Activated CD4-positive, alpha-beta memory T cell treated with anti-CD3 and anti-CD28 coated beads, Interleukin-2, amount 10 ng/mL, durations not matched to agents 7 days and 5 days (primary cell): ENCODE measurements around the gene SND1. TPM values are rescaled to one million over a fixed set of nuclear protein-coding genes. Genes with fewer than 3 reads are reported as not detected.

Experiments
- CTCF ChIA-PET: fragments of 350-600 bp; sonication (Branson Sonifier 250); formaldehyde crosslinking; loops from one replicate; lab custom pipeline; 2021; ENCODE audit warnings: antibody characterized with exemption, inconsistent platforms; lab: Charles Lee
- POLR2A ChIA-PET: fragments of 350-600 bp; sonication (Branson Sonifier 250); formaldehyde crosslinking; loops from one replicate; lab custom pipeline; 2021; ENCODE audit warnings: antibody characterized with exemption; lab: Charles Lee
- DNase-seq: peaks from one replicate; pipeline ENCODE4 v3.0.0-alpha.2; 2020
- H3K27ac Mint-ChIP-seq: one replicate; pipeline ENCODE4 v1.8.0; 2021; ENCODE audit warnings: mild to moderate bottlenecking, mixed read lengths
- H3K27me3 Mint-ChIP-seq: one replicate; pipeline ENCODE4 v1.8.0; 2021; ENCODE audit warnings: mixed read lengths
- H3K36me3 Mint-ChIP-seq: one replicate; pipeline ENCODE4 v1.8.0; 2021; ENCODE audit warnings: low read depth, mixed read lengths
- H3K4me1 Mint-ChIP-seq: one replicate; pipeline ENCODE4 v1.8.0; 2021; ENCODE audit warnings: mixed read lengths
- H3K4me3 Mint-ChIP-seq: one replicate; pipeline ENCODE4 v1.8.0; 2021; ENCODE audit warnings: mild to moderate bottlenecking, mixed read lengths
- H3K9me3 Mint-ChIP-seq: one replicate; pipeline ENCODE4 v1.8.0; 2021; ENCODE audit warnings: mixed read lengths
- total RNA-seq, 2 experiments: library from RNA; stranded (reverse); gene quantifications; one replicate each; pipeline ENCODE4 v1.2.3, GENCODE V29; 2021

SND1 gene
- total RNA-seq, 2 experiments from 2014 or later, result 171 to 175 TPM

DNA sequence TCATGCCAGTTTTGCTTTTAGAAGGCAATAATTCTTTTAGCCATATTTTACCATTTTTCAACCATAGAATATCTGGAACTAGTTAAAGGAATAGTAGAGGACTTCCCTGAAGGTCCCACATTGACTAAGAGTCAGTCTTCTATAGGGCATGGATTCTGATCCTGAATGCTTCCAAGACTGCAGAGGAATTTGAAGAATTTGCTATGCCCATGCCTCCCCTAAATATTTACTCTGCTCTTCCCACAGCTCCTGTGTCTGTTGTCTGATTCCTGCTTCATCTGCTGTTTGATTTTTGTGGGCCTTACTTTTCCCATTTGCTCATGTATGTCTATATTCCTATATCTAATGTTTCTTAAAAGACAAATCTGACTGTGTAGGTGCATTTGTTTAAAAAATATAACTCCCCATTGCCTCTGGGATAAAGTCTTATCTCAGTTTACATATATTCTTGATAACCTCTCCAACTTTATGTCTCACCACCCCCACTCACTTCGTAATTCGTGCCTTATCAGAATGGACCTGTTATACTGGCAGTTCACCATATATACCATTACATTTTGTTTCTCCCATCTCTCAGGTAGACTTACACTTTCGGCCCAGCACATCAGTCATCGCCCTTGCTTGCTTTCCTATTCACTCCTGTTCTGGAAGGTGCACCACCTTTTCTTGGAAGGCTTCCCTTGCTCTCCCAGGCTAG is 345.4 kb downstream of the SND1 start:
- no peak overlapping the region for H3K27ac Mint-ChIP-seq
- ChIA-PET CTCF (no interaction called here), POLR2A (no interaction called here)
- no peaks in the 10 kb centered on the region for H3K27me3 Mint-ChIP-seq
- no peaks in the 10 kb centered on the region for H3K4me1 Mint-ChIP-seq
- H3K4me3 Mint-ChIP-seq, result no peak overlapping the region
- peaks cover 10% of the 10 kb centered on the region for H3K36me3 Mint-ChIP-seq
- H3K9me3 Mint-ChIP-seq, result no peaks in the 10 kb centered on the region
- no peak for DNase-seq

DNA sequence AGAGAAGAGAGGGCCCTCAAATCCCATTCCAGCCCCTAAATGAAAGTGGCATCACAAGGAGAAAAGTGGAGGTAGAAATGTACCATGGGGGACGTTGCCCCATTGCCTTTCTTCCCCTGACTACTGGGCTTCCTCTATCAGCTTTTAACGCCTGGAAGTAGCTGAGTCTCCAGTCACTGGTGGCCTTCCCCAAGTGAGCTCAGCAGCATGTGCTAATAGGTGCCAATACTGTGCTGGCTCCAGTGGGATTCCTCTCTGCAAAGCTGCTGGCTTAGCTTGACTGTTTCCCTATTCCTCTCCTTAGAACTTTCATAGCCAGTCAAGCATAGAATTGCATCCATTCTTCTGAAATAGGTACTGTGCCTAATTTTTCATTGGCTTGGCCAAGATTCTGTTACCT is 346.7 kb downstream of the SND1 start:
- Mint-ChIP-seq H3K4me3 (no peak overlapping the region), H3K4me1 (peaks cover 7% of the 10 kb centered on the region), H3K9me3 (no peaks in the 10 kb centered on the region), H3K36me3 (peaks cover 6% of the 10 kb centered on the region), H3K27ac (no peak overlapping the region), H3K27me3 (no peaks in the 10 kb centered on the region)
- POLR2A ChIA-PET, result interaction anchor here (1.2 kb wide), 1 partner anchor 13 kb away, joined by 3 read pairs; no protein-coding TSS in a partner anchor
- CTCF ChIA-PET, result no interaction called here
- DNase-seq, result no peak

DNA sequence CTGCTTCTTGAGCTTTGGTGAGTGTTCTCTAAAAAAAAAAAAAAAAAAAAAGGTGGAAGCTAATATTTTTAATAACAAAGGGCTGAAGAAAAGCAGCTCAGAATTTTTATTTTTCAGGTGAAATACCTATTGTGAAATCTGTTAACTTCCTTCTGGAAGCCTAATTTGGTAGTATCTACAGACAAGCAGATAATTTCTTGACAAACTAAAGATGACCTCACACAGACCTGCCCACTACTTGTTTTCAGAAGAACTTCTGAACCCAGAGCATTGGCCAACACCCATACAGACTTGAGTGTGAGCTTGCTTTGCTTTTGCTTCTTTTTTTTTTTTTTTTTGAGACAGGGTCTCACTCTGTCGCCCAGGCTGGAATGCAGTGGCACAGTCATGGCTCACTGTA is 348.1 kb downstream of the SND1 start:
- H3K4me1 Mint-ChIP-seq, result peaks cover 15% of the 10 kb centered on the region

DNA sequence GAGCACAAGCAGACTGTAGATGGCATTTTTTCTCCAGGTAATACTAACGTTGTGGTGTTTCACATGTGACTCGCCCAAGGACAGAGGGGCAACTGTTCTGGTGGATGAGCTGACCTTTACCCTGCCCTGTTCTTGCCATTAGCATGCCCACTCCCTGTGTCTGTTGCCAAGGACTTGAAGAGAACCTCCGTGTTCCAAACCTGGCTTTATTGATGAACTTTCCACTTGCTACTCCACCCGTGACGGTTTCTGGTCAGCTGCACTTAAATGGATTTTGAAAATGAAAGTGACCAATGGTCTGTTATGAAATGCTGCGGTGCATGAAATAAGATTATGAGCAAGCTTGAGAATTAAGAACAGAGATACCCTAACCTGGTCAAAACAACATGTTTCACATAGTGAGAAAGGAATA is 348.9 kb downstream of the SND1 start:
- Mint-ChIP-seq H3K36me3 (peaks cover 4% of the 10 kb centered on the region), H3K9me3 (no peaks in the 10 kb centered on the region), H3K27ac (no peak overlapping the region), H3K4me1 (peaks cover 15% of the 10 kb centered on the region), H3K4me3 (no peak overlapping the region), H3K27me3 (no peaks in the 10 kb centered on the region)
- ChIA-PET CTCF (no interaction called here), POLR2A (no interaction called here)
- DNase-seq, result no peak

More for the DNA sequence above, 348.1 kb downstream of the SND1 start:
- Mint-ChIP-seq H3K9me3 (no peaks in the 10 kb centered on the region), H3K36me3 (peaks cover 4% of the 10 kb centered on the region), H3K27me3 (no peaks in the 10 kb centered on the region), H3K4me3 (no peak overlapping the region), H3K27ac (no peak overlapping the region)
- no peak for DNase-seq
- ChIA-PET POLR2A (interaction anchor here (1.2 kb wide), 1 partner anchor 11 kb away, joined by 3 read pairs; no protein-coding TSS in a partner anchor), CTCF (interaction anchor here (0.8 kb wide), 1 partner anchor 209 kb away, joined by 3 read pairs; no protein-coding TSS in a partner anchor)

DNA sequence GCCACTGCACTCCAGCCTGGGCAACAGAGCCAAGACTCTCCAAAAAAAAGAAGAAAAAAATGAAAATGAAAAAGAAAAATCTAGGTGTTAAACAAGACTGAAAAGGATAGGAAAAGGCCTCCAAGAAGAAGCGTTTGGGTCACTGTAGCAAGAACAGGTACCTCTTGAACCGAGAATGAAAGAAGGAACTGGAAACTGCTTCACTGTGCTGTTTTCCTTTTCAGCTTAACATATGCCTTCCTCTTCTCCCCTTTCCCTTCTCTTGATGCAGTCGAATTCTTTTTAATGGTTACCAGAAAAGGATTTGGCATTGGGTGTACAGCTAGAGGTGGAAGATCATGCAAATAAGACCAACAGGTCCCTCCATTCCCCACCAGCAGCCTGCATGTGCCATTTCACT is 351.2 kb downstream of the SND1 start:
- Mint-ChIP-seq H3K4me3 (no peak overlapping the region), H3K36me3 (peaks cover 2% of the 10 kb centered on the region), H3K27me3 (no peaks in the 10 kb centered on the region), H3K27ac (no peak overlapping the region), H3K9me3 (no peaks in the 10 kb centered on the region), H3K4me1 (peaks cover 15% of the 10 kb centered on the region)
- ChIA-PET CTCF (no interaction called here), POLR2A (no interaction called here)
- DNase-seq, result no peak

DNA sequence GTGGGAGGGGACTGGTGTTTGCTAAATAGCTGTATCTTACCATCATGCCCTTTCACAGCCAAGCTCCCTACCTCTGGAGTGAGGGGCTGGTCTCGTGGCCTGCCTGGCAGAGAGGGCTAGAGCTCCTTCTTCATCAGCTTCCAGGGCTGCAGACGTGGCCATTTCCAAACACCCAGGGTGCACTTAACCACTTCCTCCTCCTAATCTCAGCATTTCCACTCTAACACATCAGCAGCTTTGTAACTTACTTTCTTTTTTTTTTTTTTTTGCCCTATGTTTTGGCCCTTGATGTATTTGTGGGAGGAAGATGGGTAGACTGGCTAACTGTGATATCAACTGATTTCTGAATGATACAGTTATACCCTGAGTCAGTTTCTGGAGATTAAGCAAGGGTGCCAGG is 351.8 kb downstream of the SND1 start:
- Mint-ChIP-seq H3K27ac (no peak overlapping the region), H3K4me3 (no peak overlapping the region), H3K4me1 (peaks cover 15% of the 10 kb centered on the region), H3K27me3 (no peaks in the 10 kb centered on the region), H3K9me3 (no peaks in the 10 kb centered on the region), H3K36me3 (peaks cover 2% of the 10 kb centered on the region)
- ChIA-PET CTCF (no interaction called here), POLR2A (no interaction called here)
- DNase-seq, result no peak

DNA sequence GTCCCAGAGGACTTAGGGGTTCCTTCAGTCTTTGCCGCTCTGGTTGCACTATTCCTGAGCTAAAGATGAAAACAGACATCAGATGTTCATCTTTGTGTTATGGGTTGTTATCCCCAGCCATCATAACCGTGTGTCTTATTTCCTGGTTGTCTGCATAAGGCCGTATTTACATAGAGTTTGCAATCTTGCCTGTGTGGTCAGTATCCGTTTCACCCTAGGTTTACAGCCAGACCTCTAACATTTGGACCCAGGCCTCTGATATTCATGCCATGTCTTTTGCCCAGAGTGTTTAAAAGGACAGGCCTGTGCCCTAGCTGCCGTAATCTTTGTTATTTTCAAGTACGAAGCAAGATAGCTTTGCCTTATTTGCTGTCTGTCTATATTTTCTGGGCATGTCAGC is 352.6 kb downstream of the SND1 start:
- peaks cover 2% of the 10 kb centered on the region for H3K36me3 Mint-ChIP-seq
- DNase-seq, result no peak
- no peaks in the 10 kb centered on the region for H3K27me3 Mint-ChIP-seq

DNA sequence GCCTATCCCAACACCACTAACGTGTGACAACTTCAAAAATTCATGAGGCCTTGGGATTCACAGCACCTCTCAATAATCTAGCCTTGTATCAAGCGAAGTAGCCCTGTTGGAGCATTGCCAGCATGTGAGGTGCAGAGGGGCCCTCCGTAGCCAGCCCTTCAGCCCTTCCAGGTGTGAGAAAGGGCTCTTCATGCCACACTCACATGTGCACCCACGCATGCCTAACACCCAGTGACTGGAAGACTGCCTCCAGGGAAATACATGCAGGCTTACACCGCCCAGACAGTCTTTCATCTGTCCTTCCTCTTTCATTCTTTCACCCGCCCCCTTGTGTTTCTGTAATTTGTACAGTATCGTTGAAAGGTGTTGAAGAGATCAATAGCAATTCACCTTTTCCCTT is 353.1 kb downstream of the SND1 start:
- ChIA-PET CTCF (no interaction called here), POLR2A (no interaction called here)
- H3K27me3 Mint-ChIP-seq, result no peaks in the 10 kb centered on the region
- no peak for DNase-seq
- H3K4me3 Mint-ChIP-seq, result no peak overlapping the region
- no peak overlapping the region for H3K27ac Mint-ChIP-seq
- no peaks in the 10 kb centered on the region for H3K9me3 Mint-ChIP-seq
- H3K36me3 Mint-ChIP-seq, result peaks cover 2% of the 10 kb centered on the region
- peaks cover 15% of the 10 kb centered on the region for H3K4me1 Mint-ChIP-seq

More for the DNA sequence above, 352.6 kb downstream of the SND1 start:
- Mint-ChIP-seq H3K9me3 (no peaks in the 10 kb centered on the region), H3K4me3 (no peak overlapping the region), H3K4me1 (peaks cover 15% of the 10 kb centered on the region), H3K27ac (no peak overlapping the region)
- CTCF ChIA-PET, result no interaction called here
- POLR2A ChIA-PET, result no interaction called here

DNA sequence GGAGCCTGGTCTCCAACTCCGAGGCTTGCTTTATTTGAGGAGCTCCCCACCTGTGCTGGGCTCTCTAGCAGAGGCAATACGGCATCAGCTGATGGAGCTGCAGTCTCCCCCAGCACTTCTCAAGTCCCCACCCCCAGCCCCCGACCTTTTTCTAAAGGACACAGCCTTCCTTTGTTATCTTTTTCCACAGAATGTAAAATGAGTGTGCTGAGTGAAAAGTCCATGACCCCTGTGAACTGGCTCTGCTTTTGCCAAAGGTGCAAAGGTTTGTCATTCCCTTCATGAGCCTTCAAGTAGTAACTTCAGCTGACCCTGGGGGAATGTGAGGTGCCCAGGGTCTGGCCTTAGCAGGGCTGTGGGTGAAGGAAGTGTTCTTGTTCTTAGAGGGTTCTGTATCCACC is 353.8 kb downstream of the SND1 start:
- POLR2A ChIA-PET, result no interaction called here
- peaks cover 15% of the 10 kb centered on the region for H3K4me1 Mint-ChIP-seq
- H3K36me3 Mint-ChIP-seq, result peaks cover 5% of the 10 kb centered on the region

DNA sequence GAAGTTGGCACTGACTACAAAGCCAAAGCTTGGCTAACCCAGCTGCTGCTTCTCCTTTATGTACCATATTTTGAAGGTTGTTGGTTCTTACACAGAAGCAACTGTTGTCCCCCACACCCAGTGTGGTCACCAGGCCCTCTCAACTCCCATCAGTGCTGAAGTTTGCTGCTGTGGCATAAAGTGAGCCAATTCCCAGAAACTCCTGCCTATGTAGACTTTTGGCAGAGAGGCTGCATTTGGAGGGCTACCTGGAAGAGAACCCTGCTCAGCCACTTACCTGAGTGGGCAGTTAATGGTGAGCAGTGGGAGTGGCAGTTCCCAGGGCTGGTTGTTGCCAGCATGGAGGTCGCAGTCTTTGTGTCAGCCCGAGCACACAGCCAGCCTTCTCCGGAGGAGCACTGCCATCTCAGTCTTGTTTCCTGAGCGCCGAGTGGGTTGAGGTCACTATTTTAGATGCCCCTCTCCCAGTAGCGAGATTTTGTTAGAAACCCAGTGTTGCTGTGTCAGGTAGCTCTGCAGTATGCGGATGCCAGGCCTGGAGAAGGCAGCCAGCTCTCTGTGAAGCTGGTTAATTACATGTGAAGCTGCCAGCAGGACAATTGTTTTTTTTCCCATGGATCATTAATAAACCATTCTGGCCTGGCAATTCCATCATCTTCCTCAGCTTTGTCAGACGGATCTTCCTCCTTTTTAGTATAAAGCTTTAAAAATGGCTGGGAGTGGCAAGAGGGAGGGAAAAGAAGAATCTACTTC is 354.7 kb downstream of the SND1 start:
- Mint-ChIP-seq H3K36me3 (peaks cover 5% of the 10 kb centered on the region), H3K4me3 (no peak overlapping the region), H3K9me3 (no peaks in the 10 kb centered on the region), H3K27me3 (no peaks in the 10 kb centered on the region), H3K27ac (no peak overlapping the region), H3K4me1 (peaks cover 15% of the 10 kb centered on the region)
- CTCF ChIA-PET, result no interaction called here
- no peak for DNase-seq
- POLR2A ChIA-PET, result no interaction called here

More for the DNA sequence above, 353.8 kb downstream of the SND1 start:
- no peak for DNase-seq
- Mint-ChIP-seq H3K27me3 (no peaks in the 10 kb centered on the region), H3K9me3 (no peaks in the 10 kb centered on the region), H3K27ac (no peak overlapping the region), H3K4me3 (no peak overlapping the region)
- CTCF ChIA-PET, result no interaction called here

DNA sequence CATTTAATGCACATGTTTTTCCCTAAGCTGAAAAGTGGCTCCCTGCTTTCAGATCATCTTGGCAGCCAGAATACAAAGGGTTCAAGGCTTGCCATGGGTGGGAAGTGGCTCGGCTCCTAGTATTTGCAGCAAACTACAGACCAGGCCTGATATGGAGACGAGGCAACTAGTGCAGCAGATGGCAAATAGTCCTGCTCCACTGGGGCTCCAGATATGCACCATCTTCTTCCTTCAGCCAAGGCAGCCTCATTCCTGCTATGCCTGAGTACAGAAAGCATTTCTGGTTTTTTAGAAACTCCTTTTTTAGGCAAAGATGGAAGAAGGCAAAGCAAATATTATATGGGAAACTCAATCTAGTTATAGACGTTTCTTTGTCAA is 355.3 kb downstream of the SND1 start:
- POLR2A ChIA-PET, result no interaction called here
- H3K4me1 Mint-ChIP-seq, result peaks cover 15% of the 10 kb centered on the region
- CTCF ChIA-PET, result no interaction called here
- H3K4me3 Mint-ChIP-seq, result no peak overlapping the region
- H3K9me3 Mint-ChIP-seq, result no peaks in the 10 kb centered on the region
- no peak overlapping the region for H3K27ac Mint-ChIP-seq
- no peak for DNase-seq
- peaks cover 3% of the 10 kb centered on the region for H3K36me3 Mint-ChIP-seq
- no peaks in the 10 kb centered on the region for H3K27me3 Mint-ChIP-seq

DNA sequence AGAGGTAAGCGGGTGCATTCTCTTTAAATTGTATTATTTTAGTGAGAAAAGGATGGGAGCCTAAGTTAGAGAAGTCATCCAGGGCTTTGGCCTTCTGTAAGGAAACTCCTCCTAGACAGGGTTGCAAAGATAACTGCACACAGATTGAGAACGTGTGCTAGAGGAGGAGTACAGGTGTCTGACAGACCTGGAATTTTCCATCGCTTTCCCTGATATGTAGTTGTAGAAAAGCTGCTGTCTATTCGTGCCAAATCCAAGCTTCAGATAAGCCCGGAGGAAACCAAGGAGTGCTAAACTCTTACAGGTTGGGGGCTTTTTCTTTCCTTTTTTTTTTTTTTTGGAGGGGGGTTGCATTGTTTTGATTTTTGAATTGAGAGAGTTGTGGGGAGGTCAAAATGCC is 356.1 kb downstream of the SND1 start:
- H3K27me3 Mint-ChIP-seq, result no peaks in the 10 kb centered on the region
- no peaks in the 10 kb centered on the region for H3K9me3 Mint-ChIP-seq
- no peak overlapping the region for H3K4me3 Mint-ChIP-seq
- no peak for DNase-seq
- peaks cover 12% of the 10 kb centered on the region for H3K4me1 Mint-ChIP-seq
- no peak overlapping the region for H3K27ac Mint-ChIP-seq
- peaks cover 3% of the 10 kb centered on the region for H3K36me3 Mint-ChIP-seq
- ChIA-PET CTCF (interaction anchor here (1.8 kb wide), 1 partner anchor 300 kb away, joined by 5 read pairs; no protein-coding TSS in a partner anchor), POLR2A (no interaction called here)

DNA sequence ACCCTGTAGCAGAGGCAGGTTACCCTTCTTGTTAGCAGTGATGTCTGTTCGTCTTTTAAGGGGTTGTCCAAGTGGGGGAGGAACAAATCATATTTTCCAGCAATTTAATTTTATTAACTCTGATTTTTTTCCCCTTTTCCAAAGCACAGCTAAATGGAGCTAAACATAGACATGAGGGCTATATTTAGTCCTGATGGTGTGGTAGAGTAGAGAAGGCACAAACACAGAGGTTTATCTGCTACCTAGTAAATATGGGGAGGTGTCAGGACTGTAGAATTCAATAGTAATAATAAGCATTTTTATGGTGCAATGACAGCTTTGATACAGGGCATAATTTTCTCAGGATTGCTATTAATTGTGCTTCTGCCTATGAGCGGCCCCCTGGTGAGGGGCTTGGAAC is 356.8 kb downstream of the SND1 start:
- H3K36me3 Mint-ChIP-seq, result peaks cover 3% of the 10 kb centered on the region

More for the DNA sequence above, 356.8 kb downstream of the SND1 start:
- Mint-ChIP-seq H3K4me3 (no peak overlapping the region), H3K4me1 (peaks cover 7% of the 10 kb centered on the region), H3K27me3 (no peaks in the 10 kb centered on the region), H3K27ac (no peak overlapping the region), H3K9me3 (no peaks in the 10 kb centered on the region)
- ChIA-PET CTCF (interaction anchor here (1.8 kb wide), 1 partner anchor 300 kb away, joined by 5 read pairs; no protein-coding TSS in a partner anchor), POLR2A (no interaction called here)
- DNase-seq, result no peak
